MCF 10A (cell line): ENCODE measurements around the gene EMILIN2. TPM values are rescaled to one million over a fixed set of nuclear protein-coding genes. Genes with fewer than 3 reads are reported as not detected.

Experiments
- BruUV-seq: library from RNA; stranded (reverse); fragments of 400-500 nt; replicated peaks from 2 replicates; lab custom pipeline; 2021; lab: Mats Ljungman, UMichigan
- CTCF ChIA-PET: fragments of 300-600 bp; sonication (Branson Sonifier 250); formaldehyde crosslinking; extraction: SDS; loops from one replicate; lab custom pipeline; 2021; ENCODE audit warnings: antibody characterized with exemption, inconsistent platforms; lab: Yijun Ruan, JAX
- POLR2A ChIA-PET: fragments of 300-600, 350-650 bp; sonication (Branson Sonifier 250); formaldehyde crosslinking; extraction: SDS; loops from one replicate; lab custom pipeline; 2020; ENCODE audit warnings: antibody characterized with exemption, inconsistent platforms; lab: Yijun Ruan, JAX
- DNase-seq: peaks from one replicate; pipeline ENCODE4 v3.0.0-alpha.2; 2018; ENCODE audit not compliant: unreplicated experiment
- H3K27ac Mint-ChIP-seq: one replicate; pipeline ENCODE4 v1.8.0; 2022; ENCODE audit warnings: mild to moderate bottlenecking, low read depth, mixed read lengths; ENCODE audit not compliant: unreplicated experiment
- H3K27me3 Mint-ChIP-seq: one replicate; pipeline ENCODE4 v1.8.0; 2022; ENCODE audit warnings: mixed read lengths; ENCODE audit not compliant: insufficient read depth, unreplicated experiment
- H3K36me3 Mint-ChIP-seq: one replicate; pipeline ENCODE4 v1.8.0; 2022; ENCODE audit warnings: mild to moderate bottlenecking, moderate library complexity, mixed read lengths; ENCODE audit not compliant: insufficient read depth, unreplicated experiment
- H3K4me1 Mint-ChIP-seq: one replicate; pipeline ENCODE4 v1.8.0; 2022; ENCODE audit warnings: mixed read lengths; ENCODE audit not compliant: insufficient read depth, unreplicated experiment
- H3K4me3 Mint-ChIP-seq: one replicate; pipeline ENCODE4 v1.8.0; 2022; ENCODE audit warnings: mild to moderate bottlenecking, moderate library complexity, mixed read lengths; ENCODE audit not compliant: unreplicated experiment
- H3K9me3 Mint-ChIP-seq: one replicate; pipeline ENCODE4 v1.8.0; 2022; ENCODE audit warnings: mixed read lengths; ENCODE audit not compliant: unreplicated experiment
- intact Hi-C: fragments of 100-400 bp; cut with micrococcal nuclease; formaldehyde crosslinking; loops from 2 replicates; pipeline ENCODE4 v1.14.1; 2022
- total RNA-seq: library from RNA; stranded (reverse); gene quantifications from 2 replicates; pipeline ENCODE4 v1.2.3, GENCODE V29; 2022
- TF ChIP-seq, protein P1 (sequence below): fragments of 200-600 bp; IDR thresholded peaks from one replicate; pipeline ENCODE4 v1.8.0; 2022; ENCODE audit warnings: antibody characterized with exemption, mild to moderate bottlenecking; ENCODE audit not compliant: unreplicated experiment

The EMILIN2 gene
- total RNA-seq, 1 experiment from 2014 or later = not detected

DNA sequence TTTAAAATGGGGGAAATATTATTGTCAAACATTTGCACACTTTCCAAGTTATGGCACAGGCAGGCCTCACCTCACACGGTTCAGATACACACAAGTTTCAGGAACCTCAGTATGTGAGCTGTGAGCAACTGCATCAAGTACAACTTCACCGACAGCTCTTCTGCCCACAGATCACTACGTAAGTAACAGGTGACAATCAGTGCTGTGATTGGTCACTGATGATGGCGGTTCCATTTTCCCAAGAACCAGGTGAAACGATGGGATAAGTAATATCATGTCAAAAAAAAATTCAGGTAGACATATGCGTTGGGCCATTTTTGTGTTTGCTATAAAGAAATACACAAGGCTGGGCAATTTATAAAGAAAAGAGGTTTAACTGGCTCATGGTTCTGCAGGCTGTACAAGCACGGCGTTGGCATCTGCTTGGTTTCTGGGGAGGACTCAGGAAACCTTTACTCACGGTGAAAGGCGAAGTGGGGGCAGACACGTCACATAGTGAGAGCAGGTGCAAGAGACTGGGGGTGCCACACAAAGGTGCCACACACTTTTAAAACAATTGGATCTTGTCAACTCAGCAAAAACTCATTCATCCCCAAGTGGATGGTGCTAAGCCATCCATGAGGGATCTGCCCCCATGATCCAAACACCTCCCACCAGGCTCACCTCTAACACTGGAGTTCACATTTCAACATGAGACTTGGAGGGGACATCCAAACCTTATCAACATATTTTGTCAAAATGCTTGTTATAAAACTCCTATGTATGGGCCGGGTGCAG is 108.3 kb downstream of the EMILIN2 start:
- TF ChIP-seq, protein P1, sequence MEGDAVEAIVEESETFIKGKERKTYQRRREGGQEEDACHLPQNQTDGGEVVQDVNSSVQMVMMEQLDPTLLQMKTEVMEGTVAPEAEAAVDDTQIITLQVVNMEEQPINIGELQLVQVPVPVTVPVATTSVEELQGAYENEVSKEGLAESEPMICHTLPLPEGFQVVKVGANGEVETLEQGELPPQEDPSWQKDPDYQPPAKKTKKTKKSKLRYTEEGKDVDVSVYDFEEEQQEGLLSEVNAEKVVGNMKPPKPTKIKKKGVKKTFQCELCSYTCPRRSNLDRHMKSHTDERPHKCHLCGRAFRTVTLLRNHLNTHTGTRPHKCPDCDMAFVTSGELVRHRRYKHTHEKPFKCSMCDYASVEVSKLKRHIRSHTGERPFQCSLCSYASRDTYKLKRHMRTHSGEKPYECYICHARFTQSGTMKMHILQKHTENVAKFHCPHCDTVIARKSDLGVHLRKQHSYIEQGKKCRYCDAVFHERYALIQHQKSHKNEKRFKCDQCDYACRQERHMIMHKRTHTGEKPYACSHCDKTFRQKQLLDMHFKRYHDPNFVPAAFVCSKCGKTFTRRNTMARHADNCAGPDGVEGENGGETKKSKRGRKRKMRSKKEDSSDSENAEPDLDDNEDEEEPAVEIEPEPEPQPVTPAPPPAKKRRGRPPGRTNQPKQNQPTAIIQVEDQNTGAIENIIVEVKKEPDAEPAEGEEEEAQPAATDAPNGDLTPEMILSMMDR = no peak
- Mint-ChIP-seq H3K27ac (no peak overlapping the region), H3K4me1 (no peaks in the 10 kb centered on the region), H3K36me3 (peaks cover 43% of the 10 kb centered on the region), H3K4me3 (no peak overlapping the region), H3K9me3 (no peaks in the 10 kb centered on the region), H3K27me3 (no peaks in the 10 kb centered on the region)
- CTCF ChIA-PET = interaction anchor here (0.7 to 1.3 kb wide), 5 partner anchors 13 to 767 kb away, joined by 3 to 4 read pairs (median 3); no protein-coding TSS in a partner anchor
- DNase-seq = no peak
- no TSS peak for BruUV-seq
- POLR2A ChIA-PET = interaction anchor here (0.7 kb wide), 1 partner anchor 34 kb away, joined by 3 read pairs; no protein-coding TSS in a partner anchor
- intact Hi-C loops = no loop called here

DNA sequence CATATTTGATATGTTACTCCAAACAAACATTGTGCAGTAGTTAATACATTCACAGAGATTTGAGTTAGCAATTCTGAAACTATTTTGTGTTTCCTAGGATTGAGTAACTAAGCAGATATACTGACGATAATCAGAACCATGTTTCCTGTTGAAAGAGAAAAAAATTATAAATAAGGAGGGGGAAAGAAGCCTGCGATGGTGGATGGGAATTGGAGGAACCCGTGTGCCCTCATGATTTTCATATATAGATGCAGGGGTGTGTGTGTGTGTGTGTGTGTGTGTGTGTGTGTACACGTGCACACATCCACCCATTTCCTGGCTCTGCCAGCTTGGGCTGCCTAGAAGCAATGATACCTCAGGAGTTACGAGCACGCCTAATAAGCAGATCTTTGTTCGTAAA is 109.2 kb downstream of the EMILIN2 start:
- no peaks in the 10 kb centered on the region for H3K27me3 Mint-ChIP-seq
- no peak overlapping the region for H3K4me3 Mint-ChIP-seq
- H3K9me3 Mint-ChIP-seq = no peaks in the 10 kb centered on the region
- ChIA-PET CTCF (interaction anchor here (0.6 to 2.8 kb wide), 2 partner anchors 8 to 162 kb away, joined by 4 to 10 read pairs; no protein-coding TSS in a partner anchor), POLR2A (interaction anchor here (0.9 kb wide), 1 partner anchor 8 kb away, joined by 5 read pairs; no protein-coding TSS in a partner anchor)
- BruUV-seq = no TSS peak
- DNase-seq = no peak
- TF ChIP-seq, protein P1 = no peak
- peaks cover 36% of the 10 kb centered on the region for H3K36me3 Mint-ChIP-seq
- no peak overlapping the region for H3K27ac Mint-ChIP-seq
- no peaks in the 10 kb centered on the region for H3K4me1 Mint-ChIP-seq
- intact Hi-C loops = no loop called here

DNA sequence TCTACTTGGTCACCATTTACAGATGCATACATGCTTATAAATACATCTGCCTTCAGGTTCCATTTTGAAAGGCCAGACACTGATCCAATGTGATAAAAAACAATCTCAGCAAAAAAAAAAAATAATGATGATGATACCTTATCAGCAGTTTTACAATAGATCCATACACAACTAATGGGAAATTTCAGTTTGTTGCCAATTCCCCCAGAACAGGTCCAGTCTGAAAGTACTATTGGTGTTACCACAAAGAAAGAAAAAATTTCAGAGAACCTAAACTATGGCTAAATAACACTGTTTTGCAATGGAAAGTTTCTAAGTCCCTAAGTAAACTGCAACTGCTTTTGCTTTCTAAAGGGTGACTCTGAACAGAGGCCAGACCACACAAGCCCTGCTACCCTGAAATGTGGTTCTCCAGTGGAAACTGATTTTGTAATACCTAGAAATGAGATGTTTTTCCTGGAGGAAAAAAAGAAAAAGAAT is 112.1 kb downstream of the EMILIN2 start:
- Mint-ChIP-seq H3K36me3 (peaks cover 18% of the 10 kb centered on the region), H3K9me3 (no peaks in the 10 kb centered on the region), H3K4me3 (no peak overlapping the region), H3K4me1 (no peaks in the 10 kb centered on the region), H3K27ac (no peak overlapping the region), H3K27me3 (no peaks in the 10 kb centered on the region)
- TF ChIP-seq, protein P1 = no peak
- BruUV-seq = no TSS peak
- CTCF ChIA-PET = interaction anchor here (0.6 to 2.8 kb wide), 4 partner anchors 11 to 707 kb away, joined by 3 to 10 read pairs (median 4); no protein-coding TSS in a partner anchor
- no peak for DNase-seq
- intact Hi-C loops = no loop called here
- POLR2A ChIA-PET = no interaction called here

DNA sequence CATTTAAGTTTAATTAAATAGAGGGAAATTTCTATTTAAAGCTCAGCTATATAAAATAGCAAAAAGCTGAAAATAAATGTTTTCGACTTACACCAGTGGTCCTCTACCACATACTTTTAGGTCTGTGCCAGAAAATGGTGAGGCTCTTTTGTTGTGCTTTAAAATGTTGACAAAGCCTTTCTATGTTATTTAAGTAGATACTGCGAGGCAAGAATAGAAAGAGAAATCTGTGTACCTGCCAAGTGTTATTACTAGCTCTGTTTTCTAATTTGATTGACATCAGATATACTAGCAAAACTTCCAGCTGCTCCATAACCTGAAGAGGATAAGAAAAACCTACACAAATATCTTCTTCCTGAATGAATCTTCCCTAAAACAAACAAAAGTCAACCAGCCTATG is 112.5 kb downstream of the EMILIN2 start:
- BruUV-seq = no TSS peak
- Mint-ChIP-seq H3K4me1 (no peaks in the 10 kb centered on the region), H3K4me3 (no peak overlapping the region), H3K36me3 (peaks cover 14% of the 10 kb centered on the region), H3K27me3 (no peaks in the 10 kb centered on the region), H3K27ac (no peak overlapping the region), H3K9me3 (no peaks in the 10 kb centered on the region)
- ChIA-PET POLR2A (no interaction called here), CTCF (interaction anchor here (0.6 to 1.4 kb wide), 3 partner anchors 12 to 707 kb away, joined by 3 to 5 read pairs (median 3); no protein-coding TSS in a partner anchor)
- no peak for DNase-seq
- intact Hi-C loops = no loop called here
- TF ChIP-seq, protein P1 = no peak
